Measurements from ENCODE around the gene IGSF9B. TPM values are rescaled to one million over a fixed set of nuclear protein-coding genes. Genes with fewer than 3 reads are reported as not detected.

IGSF9B gene
- total RNA-seq, 1 experiment from 2014 or later: 2.2 TPM

DNA sequence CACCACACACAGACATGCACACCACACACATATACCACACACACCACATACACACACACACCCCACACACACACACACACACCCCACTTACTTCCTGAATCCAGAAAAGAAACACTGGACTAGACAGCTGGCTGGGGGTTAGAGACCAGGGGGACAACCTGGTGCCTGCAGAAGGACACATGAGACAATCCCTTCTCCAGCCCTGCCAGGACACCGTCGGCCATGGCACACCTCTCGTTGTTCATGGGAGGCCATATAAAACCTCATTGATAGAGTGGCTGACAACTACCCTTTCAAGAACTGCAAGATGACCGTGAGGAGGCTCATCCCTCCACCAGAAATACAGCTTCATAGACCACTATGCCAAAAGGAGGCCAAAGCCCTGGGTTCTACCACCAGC is 54.3 kb downstream of the IGSF9B start:
- H3K27ac ChIP-seq (ENCODE audit: low read length): no peak overlapping the region
- DNase-seq (ENCODE audit: low read depth, low spot score) (no peak), ATAC-seq (no peak)
- H3K9me3 ChIP-seq (ENCODE audit: control insufficient read depth, insufficient read depth, low read depth, low read length): no peaks in the 10 kb centered on the region
- no peaks in the 10 kb centered on the region for H3K4me1 ChIP-seq (ENCODE audit: control insufficient read depth, insufficient read depth, low read length)
- intact Hi-C loops (cut with micrococcal nuclease; ENCODE audit: unreplicated experiment) (no loop called here), in situ Hi-C loops (cut with HindIII; ENCODE audit: low pct_unique_long_range_greater_than_20kb, low sequenced_read_pairs) (no loop called here)
- no peaks in the 10 kb centered on the region for H3K27me3 ChIP-seq (ENCODE audit: control insufficient read depth, insufficient read depth, low read length)
- TF ChIP-seq, protein P1, sequence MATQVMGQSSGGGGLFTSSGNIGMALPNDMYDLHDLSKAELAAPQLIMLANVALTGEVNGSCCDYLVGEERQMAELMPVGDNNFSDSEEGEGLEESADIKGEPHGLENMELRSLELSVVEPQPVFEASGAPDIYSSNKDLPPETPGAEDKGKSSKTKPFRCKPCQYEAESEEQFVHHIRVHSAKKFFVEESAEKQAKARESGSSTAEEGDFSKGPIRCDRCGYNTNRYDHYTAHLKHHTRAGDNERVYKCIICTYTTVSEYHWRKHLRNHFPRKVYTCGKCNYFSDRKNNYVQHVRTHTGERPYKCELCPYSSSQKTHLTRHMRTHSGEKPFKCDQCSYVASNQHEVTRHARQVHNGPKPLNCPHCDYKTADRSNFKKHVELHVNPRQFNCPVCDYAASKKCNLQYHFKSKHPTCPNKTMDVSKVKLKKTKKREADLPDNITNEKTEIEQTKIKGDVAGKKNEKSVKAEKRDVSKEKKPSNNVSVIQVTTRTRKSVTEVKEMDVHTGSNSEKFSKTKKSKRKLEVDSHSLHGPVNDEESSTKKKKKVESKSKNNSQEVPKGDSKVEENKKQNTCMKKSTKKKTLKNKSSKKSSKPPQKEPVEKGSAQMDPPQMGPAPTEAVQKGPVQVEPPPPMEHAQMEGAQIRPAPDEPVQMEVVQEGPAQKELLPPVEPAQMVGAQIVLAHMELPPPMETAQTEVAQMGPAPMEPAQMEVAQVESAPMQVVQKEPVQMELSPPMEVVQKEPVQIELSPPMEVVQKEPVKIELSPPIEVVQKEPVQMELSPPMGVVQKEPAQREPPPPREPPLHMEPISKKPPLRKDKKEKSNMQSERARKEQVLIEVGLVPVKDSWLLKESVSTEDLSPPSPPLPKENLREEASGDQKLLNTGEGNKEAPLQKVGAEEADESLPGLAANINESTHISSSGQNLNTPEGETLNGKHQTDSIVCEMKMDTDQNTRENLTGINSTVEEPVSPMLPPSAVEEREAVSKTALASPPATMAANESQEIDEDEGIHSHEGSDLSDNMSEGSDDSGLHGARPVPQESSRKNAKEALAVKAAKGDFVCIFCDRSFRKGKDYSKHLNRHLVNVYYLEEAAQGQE (IDR thresholded peaks at IDR 0.05; ENCODE audit: insufficient read depth in 1 of 2, low read depth in 2 of 2, low read length in 1 of 2): no peak
- TF ChIP-seq TCF7L2 (IDR thresholded peaks at IDR 0.05; ENCODE audit: low read depth, low read length) (no peak), SIN3A (IDR thresholded peaks at IDR 0.05; ENCODE audit: borderline replicate concordance, insufficient read depth, low read depth, low read length) (no peak), CTCF (IDR thresholded peaks at IDR 0.05) (no peak), POLR2AphosphoS5 (IDR thresholded peaks at IDR 0.05; ENCODE audit: low read depth, low read length) (no peak)
- ChIA-PET CTCF (interaction anchor here (0.6 kb wide), 1 partner anchor 326 kb away, joined by 7 read pairs; no protein-coding TSS in a partner anchor), POLR2A (no interaction called here)
- H3K36me3 ChIP-seq (ENCODE audit: control insufficient read depth, insufficient read depth, low read length): no peaks in the 10 kb centered on the region
- H3K4me3 ChIP-seq (ENCODE audit: low read depth in 2 of 2, low read length in 2 of 2): no peak overlapping the region
- no TSS peak for BruUV-seq (replicated peaks)

DNA sequence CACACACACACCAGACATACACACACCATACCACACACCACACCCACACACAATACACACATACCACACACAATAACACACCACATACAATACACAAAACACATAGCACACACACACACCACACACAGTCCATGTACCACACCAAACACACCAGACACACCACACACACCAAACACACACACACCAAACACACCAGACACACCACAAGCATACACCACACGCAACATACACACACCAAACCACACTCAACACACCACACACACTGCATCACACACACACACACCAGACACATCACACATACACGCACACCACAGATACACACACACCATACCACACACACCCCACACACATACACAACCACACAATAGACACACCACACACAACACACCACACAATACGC is 54.8 kb downstream of the IGSF9B start:
- Histone ChIP-seq H3K27ac (ENCODE audit: low read length) (no peak overlapping the region), H3K9me3 (ENCODE audit: control insufficient read depth, insufficient read depth, low read depth, low read length) (no peaks in the 10 kb centered on the region), H3K4me3 (ENCODE audit: low read depth in 2 of 2, low read length in 2 of 2) (no peak overlapping the region), H3K36me3 (ENCODE audit: control insufficient read depth, insufficient read depth, low read length) (no peaks in the 10 kb centered on the region), H3K4me1 (ENCODE audit: control insufficient read depth, insufficient read depth, low read length) (no peaks in the 10 kb centered on the region), H3K27me3 (ENCODE audit: control insufficient read depth, insufficient read depth, low read length) (no peaks in the 10 kb centered on the region)
- TF ChIP-seq TCF7L2 (IDR thresholded peaks at IDR 0.05; ENCODE audit: low read depth, low read length) (no peak), CTCF (IDR thresholded peaks at IDR 0.05) (no peak), SIN3A (IDR thresholded peaks at IDR 0.05; ENCODE audit: borderline replicate concordance, insufficient read depth, low read depth, low read length) (no peak), POLR2AphosphoS5 (IDR thresholded peaks at IDR 0.05; ENCODE audit: low read depth, low read length) (no peak)
- TF ChIP-seq, protein P1 (IDR thresholded peaks at IDR 0.05; ENCODE audit: insufficient read depth in 1 of 2, low read depth in 2 of 2, low read length in 1 of 2): no peak
- BruUV-seq (replicated peaks): no TSS peak
- ChIA-PET POLR2A (no interaction called here), CTCF (no interaction called here)
- in situ Hi-C loops (cut with HindIII; ENCODE audit: low pct_unique_long_range_greater_than_20kb, low sequenced_read_pairs) (no loop called here), intact Hi-C loops (cut with micrococcal nuclease; ENCODE audit: unreplicated experiment) (no loop called here)
- ATAC-seq (no peak), DNase-seq (ENCODE audit: low read depth, low spot score) (no peak)

Data from Panc1 (cell line).